Vagina (tissue), 2 donors: ENCODE results near the gene PRDM5.

Experiments used
- CTCF ChIP-seq, 3 experiments: fragments of 450-650 bp in 2 of 3; fragments of 200-600 bp in 1 of 3; sonication (generic) in 1 of 3; IDR thresholded peaks; one replicate each; pipeline ENCODE4 v1.5.1; 2017 to 2019; ENCODE audit warnings: antibody characterized with exemption in 3 of 3, mild to moderate bottlenecking in 2 of 3, moderate library complexity in 2 of 3
- POLR2A ChIP-seq, 2 donors: fragments of 450-650 bp; IDR thresholded peaks; one replicate each; pipeline ENCODE4 v1.6.1; 2017; ENCODE audit warnings: antibody characterized with exemption in 2 of 2, mild to moderate bottlenecking in 2 of 2, moderate library complexity in 2 of 2
- POLR2AphosphoS5 ChIP-seq, 2 donors: sonication (generic); formaldehyde crosslinking; IDR thresholded peaks; one replicate each; pipeline ENCODE4 v1.9.0; 2017; ENCODE audit warnings: antibody characterized with exemption in 2 of 2, mild to moderate bottlenecking in 2 of 2, low read depth in 1 of 2; ENCODE audit not compliant: insufficient read depth in 1 of 2

DNA sequence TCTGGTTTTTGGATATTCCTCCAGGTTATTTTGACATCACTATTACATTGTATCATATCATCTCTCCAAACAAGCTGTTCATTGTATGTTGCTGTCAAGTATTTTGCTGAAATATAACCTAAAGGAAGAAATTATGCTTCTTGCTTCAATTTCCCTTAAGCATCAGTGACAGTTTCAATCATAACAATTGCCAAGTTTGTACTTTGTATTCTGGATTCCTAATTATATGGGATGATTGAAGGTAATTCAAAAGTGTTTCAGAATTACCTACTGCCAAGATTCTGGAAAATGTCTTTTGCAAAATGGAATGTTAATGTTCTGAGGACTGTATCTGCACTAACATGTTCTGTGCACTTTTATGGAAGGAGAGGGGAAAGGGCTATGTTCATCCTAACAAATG is 228.7 kb downstream of the PRDM5 start:
- no peak for TF ChIP-seq CTCF (IDR thresholded peaks at IDR 0.05)
- TF ChIP-seq POLR2A (IDR thresholded peaks at IDR 0.05) = no peak
- TF ChIP-seq POLR2AphosphoS5 (IDR thresholded peaks at IDR 0.05; ENCODE audit: insufficient read depth in 1 of 2, low read depth in 1 of 2) = no peak
